SW480 (cell line): Measurements from ENCODE around the gene SAPCD1.

Experiments used
- DNase-seq: peaks from one replicate; pipeline ENCODE4 v3.0.0-alpha.2; 2016; ENCODE audit warnings: low spot score

The SAPCD1 gene

GRCh38 chr6:31762356-31762755 lies at the start of gene SAPCD1:
SAPCD1 (plus strand) TSS chr6:31762656; CDS start chr6:31763055, 399 bp downstream.
- DNase-seq = no peak

- DNase-seq = no peak
These were observed 49.0 kb upstream of the SAPCD1 start for GRCh38 chr6:31713465-31713864.

GRCh38 chr6:31713991-31714684 lies 48.3 kb upstream of the SAPCD1 start:
- peak; percentile 95 for DNase-seq

GRCh38 chr6:31715022-31715958 lies 47.2 kb upstream of the SAPCD1 start, which contains the start of gene LY6G6D:
LY6G6D (plus strand) TSS chr6:31715348; CDS start chr6:31715356, 8 bp downstream.
- DNase-seq = no peak

- DNase-seq = no peak
These were observed 44.8 kb upstream of the SAPCD1 start for GRCh38 chr6:31717499-31718222.

GRCh38 chr6:31718265-31718664 lies 44.2 kb upstream of the SAPCD1 start:
- no peak for DNase-seq

- no peak for DNase-seq
These were observed 43.5 kb upstream of the SAPCD1 start for GRCh38 chr6:31719001-31719400.

GRCh38 chr6:31720196-31720770 lies 42.2 kb upstream of the SAPCD1 start:
- no peak for DNase-seq

GRCh38 chr6:31721351-31722020 lies 41.0 kb upstream of the SAPCD1 start, which contains the start of gene LY6G6C:
LY6G6C (minus strand) TSS chr6:31721746; CDS start chr6:31721679, 67 bp downstream.
- no peak for DNase-seq

- DNase-seq = no peak
These were observed 40.3 kb upstream of the SAPCD1 start for GRCh38 chr6:31722173-31722572.

GRCh38 chr6:31723245-31723979 lies 39.0 kb upstream of the SAPCD1 start, which contains the start of gene MPIG6B:
MPIG6B (plus strand) TSS chr6:31723373; CDS start chr6:31723384, 11 bp downstream.
- no peak for DNase-seq

- DNase-seq = no peak
These were observed 38.3 kb upstream of the SAPCD1 start for GRCh38 chr6:31723980-31724691.

GRCh38 chr6:31725502-31726350 lies 36.7 kb upstream of the SAPCD1 start:
- no peak for DNase-seq

GRCh38 chr6:31727034-31727716 lies 35.3 kb upstream of the SAPCD1 start:
- no peak for DNase-seq

GRCh38 chr6:31727717-31728671 lies 34.5 kb upstream of the SAPCD1 start:
- no peak for DNase-seq

GRCh38 chr6:31728767-31729514 lies 33.5 kb upstream of the SAPCD1 start, which contains the start of gene DDAH2:
DDAH2 (minus strand) TSS chr6:31729299; CDS start chr6:31729161, 138 bp downstream.
- no peak for DNase-seq
